GM18909 (cell line): Measurements from ENCODE around the gene MKNK2.

Experiments
- ATAC-seq: cut with Tn5 transposase; IDR thresholded peaks from one replicate; pipeline ENCODE4 v1.9.1; 2021; ENCODE audit warnings: mild to moderate bottlenecking; ENCODE audit not compliant: unreplicated experiment, poor library complexity

Gene MKNK2

DNA sequence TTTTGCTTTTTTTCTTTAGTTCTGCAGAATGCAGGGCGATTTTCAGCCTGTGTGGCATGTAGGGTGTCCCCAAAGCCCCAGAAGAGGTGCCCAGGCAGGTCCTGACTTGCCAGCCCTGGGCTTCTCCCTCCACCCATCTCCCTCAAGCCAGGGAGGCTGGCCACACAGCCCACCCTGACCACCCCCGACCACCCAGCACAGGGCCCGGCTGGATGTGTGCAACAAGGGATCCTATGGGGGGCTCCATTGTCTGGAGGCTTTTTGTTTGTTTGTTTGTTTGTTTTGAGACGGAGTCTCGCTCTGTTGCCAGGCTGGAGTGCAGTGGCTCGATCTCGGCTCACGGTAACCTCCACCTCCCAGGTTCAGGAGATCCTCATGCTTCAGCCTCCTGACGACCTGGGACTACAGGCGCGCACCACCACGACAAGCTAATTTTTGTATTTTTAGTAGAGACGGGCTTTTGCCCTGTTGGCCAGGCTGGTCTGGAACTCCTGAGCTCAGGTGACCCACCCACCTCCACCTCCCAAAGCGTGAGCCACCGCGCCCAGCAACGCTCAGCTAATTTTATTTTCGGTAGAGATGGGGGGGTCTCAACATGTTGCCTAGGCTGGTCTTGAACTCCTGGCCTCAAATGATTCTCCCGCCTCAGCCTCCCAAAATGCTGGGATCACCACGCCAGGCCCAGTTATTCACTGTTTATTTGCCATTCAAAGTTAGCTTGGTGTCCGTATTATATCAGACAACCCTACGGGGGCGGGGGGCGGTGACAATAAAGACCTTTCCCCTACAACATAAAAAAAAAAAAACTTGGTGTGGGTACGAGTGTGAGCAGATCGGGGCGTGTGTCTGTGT, 7.8 kb upstream of the MKNK2 start:
- no peak for ATAC-seq

DNA sequence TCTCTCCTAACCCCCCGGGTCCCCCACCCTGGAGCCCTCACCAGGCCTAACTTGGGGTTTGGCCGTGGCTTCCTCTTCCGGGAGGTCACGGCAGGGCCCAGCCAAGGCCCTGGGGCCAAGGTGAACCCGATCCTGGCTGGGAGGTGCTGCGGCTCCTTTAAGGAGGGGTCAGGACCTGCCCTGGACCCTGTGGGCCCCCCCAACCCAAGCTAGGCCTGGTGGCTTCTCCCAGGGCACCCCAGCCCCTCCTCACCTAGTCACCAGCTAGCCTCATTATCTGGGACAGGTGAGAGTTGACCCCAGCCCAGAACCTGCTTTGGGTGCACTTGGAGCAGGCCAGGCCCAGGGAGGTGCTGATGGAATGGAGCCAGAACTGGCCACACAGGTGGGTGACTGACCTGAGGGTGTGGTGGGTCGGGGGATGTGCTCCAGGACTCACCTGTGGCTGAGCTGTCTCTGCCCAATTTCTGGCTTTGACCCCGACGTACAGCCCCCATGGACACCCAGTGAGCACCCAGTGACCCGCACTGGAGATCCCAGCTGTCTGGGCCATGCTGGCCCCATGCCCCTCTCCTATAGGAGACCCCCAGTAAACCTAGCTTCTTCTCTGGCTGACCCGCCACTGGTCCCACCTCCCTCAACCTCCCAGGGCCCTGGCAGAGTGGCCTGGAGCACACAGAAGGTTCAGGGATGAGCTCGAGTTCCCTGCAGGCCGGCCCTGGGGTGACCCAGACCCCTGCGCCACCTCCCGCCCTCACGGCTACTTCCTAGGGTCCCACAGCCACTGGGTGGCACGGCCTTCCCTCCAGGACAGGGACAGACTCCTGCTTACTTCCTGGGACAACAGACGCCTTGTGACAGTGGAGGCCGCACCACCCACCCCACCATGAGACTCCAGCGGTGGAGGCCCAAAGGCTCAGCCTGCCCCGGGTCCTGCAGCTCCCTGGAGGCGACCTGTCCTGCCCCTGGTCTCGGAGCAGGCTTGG, 6.7 kb upstream of the MKNK2 start:
- no peak for ATAC-seq

GRCh38 chr19:2056837-2057192, 5.8 kb upstream of the MKNK2 start:
- ATAC-seq, result no peak

DNA sequence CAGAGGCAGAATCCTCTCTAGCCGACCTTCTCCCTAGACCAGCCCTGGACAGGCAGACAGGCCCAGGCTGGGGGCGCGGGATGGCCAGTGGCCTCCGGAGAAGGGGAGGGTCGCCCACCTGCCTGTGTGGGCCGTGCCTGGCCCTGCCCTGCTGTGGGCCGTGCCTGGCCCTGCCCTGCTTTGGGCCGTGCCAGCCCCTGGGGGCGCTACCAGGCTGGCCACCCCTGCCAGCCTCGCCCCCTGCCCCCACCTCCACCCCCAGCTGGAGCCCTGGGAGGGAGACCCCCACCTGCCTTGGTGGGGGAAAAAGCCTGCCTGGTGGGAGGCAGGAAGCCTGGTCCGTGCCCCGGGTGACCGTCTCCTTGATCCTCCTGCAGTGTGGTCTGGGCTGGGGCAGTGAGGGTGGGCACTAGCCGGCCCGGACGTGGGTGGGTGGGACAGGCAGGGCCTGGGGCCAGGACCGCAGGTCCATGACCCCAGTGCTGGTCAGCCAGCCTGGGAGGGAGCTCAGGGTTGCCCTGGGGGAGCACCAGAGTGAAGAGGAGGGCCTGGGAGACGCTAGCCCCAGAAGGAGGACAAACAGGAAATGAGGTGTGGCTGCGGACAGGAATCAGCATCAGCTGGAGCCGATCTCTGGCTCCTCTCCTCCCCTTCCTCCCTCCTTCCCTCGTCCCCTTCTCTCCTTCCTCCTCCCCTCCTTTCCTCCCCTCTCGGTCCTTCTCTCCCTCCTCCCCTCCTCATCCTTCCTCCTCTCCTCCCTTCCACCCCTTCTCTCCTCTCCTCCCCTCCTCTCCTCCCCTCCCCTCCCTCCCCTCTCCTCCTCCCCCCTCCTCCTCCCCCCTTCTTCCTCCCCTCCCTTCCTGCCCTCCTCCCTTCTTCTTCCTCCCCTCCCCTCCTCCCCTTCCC, 5.1 kb upstream of the MKNK2 start:
- ATAC-seq, result no peak

DNA sequence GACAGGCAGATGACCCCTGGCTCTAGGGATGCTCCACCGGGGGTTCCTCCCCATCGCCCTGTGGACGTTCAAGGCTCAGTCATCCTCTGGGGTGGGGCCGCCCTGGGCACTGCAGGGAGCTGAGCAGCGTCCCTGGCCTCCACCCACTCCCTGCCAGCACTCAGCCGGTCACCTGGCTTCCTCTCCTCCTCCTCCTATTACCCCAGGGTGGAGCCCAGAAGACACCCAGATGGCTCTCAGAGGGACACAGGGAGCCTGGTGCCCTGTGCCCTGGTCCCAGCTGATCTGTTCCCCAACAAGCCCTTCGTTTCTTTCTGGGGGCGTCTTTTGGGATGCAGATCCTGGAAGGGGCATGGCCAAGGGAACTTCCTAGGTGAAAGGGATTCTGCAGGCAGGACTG, 3.7 kb upstream of the MKNK2 start:
- ATAC-seq, result no peak

DNA sequence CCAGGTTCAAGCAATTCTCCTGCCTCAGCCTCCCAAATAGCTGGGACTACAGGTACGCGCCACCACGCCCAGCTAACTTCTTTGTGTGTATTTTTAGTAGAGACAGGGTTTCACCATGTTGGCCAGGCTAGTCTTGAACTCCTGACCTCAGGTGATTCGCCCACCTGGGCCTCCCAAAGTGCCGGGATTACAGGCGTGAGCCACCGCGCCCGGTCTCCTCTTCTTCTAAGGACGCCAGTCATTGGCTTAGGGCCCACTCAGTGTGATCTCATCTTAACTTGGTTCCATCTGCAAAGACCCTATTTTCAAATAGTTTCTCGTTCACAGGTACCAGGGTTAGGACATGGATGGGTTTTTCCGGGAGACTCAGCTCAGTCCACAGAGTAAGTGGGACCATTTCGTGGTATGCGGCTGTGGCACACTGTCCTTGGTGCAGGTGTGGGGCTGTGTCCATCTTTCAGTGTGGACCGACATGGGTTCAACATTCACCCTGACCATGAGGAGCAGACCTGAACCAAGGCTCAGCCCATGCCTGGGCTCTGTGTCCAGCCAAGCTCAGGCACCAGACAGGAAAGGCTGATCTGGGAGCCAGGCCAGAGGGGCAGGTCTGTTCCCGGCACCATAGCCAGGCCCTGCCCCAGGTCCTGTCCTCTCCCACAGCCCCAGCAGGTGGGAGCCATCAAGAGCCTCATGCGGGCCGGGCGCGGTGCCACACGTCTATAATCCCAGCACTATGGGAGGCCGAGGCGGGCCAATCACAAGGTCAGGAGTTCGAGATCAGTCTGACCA, 2.8 kb upstream of the MKNK2 start:
- no peak for ATAC-seq

DNA sequence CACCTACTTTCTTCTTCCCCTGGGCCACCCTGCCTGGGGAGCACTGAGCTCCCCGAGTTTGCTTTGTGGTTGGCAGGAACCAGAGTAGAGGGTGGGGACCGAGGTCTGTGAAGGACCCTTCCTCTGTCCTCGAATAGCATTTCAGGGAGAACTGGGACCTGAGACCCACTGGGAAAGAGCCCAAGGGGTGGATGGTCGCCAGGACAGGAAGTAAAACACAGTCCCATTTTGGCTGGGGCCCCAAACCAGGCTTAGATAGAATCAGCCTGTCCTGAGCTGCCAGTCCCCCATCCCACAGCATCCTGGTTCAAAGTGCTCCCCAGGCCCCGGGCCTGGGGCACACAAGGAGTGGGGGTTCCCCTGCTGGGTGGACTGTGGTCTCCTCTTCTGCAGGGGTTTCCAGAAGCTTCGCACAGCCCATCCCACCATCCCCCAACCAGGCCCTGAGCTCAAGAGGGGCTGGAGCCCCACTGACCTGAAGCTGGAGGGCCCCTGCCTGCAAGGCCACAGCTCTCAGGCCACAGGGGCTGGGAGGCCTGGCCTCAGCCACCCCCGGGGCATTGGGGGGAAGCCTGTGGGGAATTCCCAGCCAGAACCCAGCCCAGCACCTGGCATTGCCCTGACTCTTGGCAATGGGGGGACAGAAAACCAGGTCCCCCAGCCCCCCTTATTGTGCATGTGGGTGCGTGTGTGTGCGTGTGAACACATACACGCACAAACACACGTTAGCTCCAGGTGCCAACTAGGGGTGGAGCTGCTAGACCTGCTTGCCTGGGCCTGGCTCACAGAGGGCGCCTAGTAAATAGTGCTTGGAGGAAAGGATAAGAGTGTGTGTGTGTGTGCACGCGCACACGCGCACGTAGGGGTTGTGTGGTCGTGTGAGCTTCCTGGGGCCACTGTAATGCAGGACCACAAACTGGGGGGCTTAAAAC, 995 bp upstream of the MKNK2 start:
- ATAC-seq, result no peak

- ATAC-seq, result peak; percentile 0
Observed at GRCh38 chr19:2050349-2050990, 574 bp downstream of the MKNK2 start.

DNA sequence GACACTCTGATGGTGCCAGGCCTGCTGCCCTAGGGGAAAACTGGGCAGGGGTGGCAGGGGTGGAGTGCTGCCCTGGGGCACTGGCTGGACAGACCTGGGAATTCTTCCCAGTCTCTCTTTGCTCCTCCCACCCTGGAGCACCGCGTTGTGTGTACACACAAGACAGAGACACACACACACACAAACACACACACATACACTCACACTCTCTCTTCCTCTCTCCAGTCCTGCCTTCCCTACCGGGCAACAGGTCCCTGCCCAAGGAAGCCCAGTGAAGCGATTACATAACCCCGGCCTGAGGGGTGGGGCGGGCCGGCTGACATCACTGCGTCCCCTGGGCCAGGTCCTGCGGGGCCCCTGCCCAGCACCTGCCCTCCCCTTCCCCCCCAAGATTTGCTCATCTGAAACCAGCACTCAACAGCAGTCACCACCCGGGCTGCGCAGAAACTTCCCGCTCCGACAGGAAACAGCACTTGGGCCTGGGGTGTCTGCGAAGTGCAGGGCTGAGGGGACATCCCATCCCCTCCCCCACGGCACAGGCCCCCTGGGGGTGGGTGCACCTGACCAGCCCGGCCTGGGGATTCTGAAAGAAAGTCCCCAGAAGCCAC, 1.2 kb downstream of the MKNK2 start:
- ATAC-seq, result no peak

DNA sequence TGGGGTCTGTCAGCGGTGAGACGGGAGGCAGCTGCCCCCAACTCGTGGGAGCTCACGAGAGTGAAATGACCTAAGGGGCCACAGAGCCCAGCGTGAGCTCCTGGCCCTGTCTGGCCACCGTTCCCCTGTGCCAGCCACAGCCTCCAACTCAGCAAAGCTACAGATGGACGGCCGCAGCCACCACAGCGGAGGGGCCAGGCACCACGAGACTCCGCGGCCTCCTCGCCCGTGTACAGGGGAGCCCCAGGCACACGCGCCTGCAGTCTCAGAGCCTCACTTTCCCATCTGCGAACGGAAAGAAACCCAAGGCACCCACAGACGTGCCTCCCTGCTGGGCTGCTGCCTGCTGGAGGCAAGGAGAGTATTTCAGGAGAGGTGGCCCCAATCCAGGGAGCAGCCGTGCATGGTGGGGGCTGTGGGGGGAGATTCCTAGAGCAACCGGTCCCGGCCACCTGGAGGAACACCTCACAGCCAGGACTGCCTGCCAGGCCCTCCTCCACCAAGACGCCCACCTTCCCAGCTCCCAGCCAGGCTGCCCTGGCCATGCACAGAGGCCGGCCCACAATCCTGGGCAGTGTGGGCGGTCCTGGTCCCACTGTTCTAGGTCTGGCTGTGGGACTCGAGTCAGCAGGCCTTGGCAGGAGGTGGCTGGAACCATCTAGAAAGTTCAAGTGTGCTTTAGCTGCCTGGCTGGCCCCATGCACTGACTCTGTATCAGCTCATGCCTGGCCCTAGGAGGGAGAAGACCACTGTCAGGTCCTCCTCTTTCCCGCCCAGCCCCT, 1.9 kb downstream of the MKNK2 start:
- ATAC-seq, result no peak

DNA sequence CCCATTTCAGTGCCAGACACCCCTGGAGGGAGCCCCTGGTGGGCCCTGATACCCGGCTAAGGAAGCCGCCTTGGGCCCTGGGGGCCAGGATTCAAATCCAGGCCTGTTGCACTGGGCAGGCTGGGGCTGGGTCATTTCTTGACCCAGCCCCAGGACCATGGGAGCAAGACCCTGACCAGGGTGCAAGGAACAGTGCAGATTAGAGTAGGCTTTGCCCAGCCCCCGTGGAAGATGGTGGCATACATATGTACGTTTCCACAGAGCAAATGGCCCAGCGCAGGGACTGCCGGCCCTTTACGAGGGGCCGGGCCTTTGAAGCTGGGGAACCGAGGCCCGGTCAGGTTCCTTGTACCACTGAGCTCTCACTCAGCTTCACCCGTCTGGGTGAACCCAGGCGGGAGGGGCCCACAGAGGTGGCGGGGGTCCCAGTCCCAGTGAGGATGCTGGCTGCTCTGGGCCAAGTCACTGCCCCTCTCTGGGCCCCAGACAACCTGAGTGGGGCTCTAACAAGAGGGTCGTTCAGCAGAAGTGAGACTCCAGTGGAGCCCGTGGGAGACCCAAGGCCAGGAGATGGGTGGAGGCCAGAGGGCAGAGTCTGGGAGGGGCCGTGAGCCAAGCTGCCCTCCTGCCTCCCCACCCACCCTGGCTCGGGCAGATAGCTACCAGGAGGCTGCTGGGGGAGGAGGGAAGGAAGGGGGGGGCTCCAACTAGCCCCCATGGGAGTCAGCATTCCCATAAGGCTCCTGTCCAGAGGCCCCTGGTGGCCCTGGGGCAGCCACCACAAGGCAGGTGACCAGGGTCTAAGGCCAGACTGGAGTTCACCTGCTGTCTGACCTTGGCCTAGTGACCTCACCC, 2.7 kb downstream of the MKNK2 start:
- no peak for ATAC-seq

DNA sequence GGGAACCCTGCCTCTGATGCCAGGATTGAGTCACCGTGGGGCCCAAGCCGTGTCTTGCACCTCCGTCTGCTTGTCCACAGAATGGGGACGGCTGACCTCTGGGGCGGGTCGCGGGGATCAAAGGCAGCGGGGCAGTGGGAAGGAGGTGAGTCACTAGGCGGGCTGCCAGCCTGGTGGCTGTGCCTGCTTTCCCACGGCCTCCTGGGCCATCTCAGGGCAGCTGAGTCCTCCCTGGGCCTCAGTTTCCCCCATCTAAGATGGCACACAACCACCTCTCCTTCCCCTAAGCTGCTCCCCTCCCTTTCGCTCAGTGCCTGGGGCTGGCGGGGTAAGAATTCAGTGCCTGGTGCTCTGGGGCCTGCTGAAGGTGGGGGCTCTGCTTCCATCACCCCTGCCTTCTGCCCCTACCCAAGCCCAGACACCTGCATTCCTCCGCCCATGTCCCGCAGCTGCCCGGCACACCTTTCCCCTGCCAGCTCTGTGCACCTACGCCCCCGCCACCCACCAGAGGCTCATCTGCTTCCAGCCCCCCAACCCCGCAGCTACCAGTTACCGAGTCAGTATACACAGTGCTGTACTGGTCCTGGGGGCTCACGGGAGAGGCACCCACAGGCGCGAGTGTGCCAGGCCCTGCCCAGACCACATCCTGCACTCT, 3.5 kb downstream of the MKNK2 start:
- no peak for ATAC-seq

GRCh38 chr19:2047076-2047448, 4.0 kb downstream of the MKNK2 start:
- ATAC-seq, result no peak

DNA sequence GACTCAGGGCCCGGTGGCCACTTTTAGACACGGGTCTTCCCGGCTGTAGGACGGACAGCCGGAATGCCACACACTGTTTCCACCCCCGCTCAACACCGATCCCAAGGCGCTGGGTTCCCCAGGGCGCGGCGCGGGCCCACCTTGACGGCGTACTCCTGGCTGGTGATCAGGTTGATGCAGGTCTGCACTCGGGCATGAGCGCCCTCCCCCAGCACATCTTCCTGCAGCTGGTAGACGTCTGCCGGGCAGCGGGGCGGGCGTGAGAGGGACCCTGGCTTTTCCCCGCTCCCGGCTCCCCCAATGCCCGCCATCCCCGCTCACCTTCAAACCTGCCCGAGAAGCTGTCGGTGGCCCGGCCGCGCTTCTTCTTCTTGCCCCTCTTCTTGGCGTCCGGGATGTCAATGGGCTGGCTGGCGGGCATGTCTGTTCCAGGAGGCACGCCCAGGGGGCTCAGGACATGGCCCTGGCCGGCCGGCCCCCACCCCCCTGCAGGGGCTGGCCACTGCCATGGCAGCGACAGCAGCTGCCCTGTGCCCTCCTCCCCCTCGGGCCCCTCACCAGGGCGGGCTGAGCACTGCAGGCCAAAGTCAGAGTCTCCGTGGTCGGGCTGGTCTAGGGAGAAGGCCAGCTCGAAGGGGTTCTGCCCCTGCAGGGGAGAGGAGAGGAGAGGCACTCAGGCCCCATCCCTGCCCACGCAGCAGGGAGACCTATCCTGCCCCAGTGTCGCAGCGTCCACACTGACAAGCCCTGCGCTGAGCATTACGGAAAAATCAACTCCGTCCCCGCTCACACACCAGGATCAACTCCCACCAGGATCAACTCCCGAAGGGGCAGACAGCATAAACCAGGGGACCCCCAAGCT, 4.8 kb downstream of the MKNK2 start:
- ATAC-seq, result no peak
